HG03066 (cell line): ENCODE data around the gene SLC1A2.

Source experiments
- ATAC-seq: cut with Tn5 transposase; IDR thresholded peaks from one replicate; pipeline ENCODE4 v1.9.1; 2021; ENCODE audit warnings: low read depth; ENCODE audit not compliant: unreplicated experiment

Gene SLC1A2

DNA sequence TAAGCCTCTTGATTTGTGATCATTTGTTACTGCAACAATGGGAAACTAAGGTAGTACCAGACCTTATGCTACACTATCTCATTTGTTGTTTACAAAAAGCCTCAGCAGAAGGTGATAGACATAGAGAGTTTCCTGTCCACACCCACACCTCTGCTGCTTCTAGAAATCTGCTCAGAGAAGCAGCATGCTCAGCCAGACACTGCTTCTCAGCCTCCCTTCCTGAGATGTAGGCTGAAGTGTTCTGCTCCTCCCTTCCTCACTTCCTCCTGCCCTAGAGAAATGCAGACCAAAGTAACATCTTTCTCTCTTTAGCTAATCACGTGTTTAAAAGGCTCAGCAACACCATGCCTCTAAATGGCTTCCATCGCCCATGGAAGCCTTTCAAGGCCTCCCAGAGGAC, 88.4 kb downstream of the SLC1A2 start:
- peak; percentile 55 for ATAC-seq

DNA sequence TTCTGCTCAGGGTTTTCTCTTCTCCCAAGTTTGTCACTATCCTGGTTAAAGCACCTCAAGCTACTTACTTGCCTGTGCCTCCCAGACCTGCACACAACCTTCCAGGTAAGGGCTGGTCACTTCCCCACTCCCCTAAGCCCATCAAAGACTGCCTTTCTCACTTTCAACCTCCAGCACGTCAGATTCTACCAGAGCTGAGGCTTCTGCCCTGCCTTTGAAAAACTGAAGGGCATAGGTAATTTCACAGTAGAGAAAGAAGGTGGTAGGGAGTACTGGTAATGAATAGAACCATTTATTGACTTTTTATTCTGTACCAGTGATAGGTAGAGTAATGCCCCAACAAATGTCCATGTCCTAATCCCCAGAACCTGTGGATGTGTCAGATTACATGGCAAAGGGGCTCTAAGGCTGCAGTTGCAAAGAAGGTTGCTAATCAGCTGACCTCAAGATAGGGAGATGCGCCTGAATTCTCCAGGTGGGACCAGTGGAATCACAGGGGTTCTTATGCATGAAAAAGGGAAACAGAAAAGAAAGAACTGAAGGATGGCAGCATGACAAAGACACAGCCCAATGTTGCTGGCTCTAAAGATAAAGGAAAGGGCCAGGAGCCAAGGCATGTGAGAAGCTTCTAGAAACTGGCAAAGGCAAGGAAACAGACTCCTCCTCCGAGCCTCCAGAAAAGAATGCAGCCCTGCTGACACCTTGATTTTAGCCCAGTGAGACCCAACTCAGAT, 89.0 kb downstream of the SLC1A2 start:
- ATAC-seq, result no peak

DNA sequence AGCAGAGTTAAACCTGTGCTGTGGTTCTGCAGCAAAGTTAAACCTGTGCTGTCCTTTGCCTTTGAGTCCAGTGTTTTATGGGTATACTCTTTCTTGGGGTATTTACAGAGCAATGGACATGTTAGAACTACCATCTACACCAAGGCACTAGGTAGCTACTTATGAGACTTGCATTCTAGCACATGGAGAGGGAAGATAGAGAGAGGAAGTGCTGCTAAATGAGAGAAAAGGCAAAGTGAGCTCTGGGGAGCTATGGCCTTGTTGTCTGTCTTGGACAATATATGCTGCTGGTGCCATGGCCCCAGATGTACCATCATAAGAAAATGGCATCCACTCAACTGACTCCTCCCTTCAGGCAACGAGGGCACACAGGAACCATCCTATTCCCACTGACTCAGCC, 91.5 kb downstream of the SLC1A2 start:
- ATAC-seq, result no peak

DNA sequence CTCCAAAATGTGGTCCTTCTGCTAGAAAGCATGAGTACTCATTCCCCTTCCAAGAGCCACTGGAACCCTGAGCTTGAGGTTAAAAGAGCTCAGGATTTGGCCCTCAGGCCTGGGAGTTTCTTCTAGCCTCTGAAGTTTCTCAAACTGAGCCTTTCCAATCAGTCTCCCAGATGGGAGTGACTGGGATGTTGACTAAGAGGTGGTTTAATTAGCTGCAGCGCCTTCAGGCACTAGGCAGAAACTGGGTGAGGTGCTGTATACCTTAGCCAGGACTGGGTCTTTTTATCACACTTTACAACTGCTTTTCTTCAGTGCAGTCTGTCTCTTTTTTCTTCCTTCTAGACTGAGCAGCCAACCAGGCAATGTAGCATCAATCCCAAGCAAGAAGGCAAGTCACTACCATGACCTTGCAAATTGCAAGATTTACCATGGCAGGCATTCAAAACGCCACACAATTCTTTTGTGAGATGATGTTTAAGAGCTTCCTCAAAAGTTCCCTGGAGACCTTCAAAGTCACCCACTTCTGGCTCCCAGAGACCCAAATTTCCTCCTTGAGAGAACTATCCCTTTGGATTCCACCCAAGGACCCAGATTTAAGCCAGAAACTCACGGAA, 93.0 kb downstream of the SLC1A2 start:
- no peak for ATAC-seq

DNA sequence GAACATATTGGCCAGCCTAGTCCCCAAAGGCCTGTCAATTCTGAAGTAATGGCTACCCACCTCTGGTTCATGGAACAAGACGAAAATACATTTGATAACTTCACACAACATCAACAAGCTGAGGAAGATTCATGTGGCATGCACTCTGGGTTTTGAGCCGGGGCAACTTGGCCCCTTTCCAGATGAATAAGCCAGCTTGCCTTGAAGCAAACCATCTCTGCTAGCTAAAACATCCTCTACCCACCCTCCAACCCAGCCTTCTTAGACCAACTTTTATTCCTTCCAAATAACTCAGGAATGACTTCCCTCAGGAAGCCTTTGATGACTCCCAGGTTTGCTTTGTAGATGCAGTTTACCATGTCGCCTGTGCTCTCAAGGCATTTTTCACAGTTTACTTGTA, 94.4 kb downstream of the SLC1A2 start:
- no peak for ATAC-seq

DNA sequence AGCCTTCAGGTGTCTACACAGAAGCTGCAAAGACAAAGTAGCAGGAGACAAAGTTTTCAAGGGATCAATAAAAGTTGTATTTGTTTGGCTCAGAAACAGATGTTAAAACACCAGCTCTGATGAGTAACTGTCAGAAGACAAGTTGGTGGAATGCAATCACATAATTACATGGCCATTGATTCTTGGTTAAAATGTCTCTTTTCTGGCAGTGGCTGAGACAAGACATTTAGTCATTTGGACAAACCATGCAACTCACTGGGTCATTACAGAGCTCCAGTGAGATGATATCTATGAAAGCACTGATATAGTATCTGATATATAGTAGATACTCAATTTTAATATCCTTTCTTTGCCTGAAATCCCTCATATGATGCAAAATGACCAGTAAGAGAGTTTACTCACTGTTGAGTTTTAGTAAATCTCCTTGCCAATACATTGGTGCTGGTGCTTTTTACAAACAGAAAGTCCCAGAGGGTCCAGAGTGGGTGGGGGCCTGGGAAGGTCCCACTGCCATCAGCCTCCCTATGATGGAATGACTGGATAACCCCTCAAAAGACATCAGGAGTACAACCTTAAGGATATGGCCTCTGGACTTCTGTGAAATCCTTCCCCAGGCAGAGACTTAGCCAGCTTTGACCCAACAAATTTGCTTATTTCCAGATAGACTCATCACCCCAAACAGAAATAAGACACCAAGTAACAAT, 95.0 kb downstream of the SLC1A2 start:
- no peak for ATAC-seq

DNA sequence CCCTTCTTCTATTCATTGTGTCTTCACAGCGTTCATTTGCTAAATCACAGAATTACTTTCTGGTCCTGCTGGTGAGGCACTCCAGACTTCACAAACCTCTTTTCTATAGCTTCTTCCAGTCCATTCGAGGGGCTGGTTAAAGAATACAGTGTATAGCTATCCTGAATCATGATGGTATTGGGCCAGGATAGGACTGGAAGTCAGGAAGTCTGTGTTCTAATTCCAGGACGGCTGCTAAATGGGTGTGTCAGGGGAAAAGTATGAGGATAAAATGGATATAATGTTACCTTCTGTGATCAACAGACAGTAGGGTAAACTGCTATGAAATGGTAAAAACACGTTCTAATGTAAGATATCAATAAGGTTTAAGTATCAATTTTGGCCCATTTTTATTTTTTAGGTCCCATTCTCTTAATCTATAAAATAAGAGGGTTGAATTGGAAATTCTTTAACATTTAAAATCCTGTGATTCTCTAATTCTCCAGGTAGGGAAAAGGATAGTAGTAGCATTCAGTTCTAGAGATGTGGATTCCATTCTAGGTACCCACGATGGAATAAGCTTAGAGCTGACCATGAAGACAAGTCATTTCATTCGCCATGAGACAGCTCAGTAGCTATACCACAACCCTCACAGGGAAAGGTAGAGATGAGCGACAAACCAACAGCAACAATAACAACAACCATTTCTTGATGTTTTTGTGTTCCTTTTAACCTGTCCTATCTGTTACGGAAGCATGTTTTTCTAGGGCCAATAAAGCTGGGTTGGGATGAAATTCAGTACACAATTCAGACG, 96.1 kb downstream of the SLC1A2 start:
- no peak for ATAC-seq

DNA sequence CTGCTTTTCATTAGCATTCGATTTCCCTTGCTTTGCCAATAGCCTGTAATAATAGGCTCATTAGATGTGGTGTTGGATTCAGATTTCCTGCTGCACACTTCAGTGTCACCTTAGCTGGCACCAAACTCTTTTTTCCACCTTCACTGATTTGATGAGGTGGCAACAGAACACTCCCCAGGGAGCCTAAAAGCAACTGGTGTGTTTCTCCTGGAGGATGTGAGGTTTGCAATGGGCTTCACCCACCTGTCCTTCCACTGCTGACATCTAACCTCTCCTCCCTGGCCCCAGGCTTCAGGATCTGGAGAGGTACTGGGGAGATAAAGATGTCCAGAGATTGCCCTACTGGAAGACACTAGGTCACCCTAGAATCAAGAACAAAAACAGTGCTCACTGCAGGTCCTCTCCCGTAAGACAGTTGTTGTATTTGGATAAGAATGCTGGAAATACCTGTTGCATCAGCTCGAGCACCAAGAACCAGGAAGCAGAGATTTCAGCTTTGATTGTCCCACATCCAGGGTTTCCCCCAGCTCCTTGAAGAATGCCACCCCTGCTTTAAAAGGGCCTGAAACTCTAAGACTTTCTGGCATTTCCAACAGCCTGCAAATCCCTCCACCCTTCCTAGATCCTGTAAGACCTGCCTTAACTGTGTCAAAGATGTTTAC, 96.9 kb downstream of the SLC1A2 start:
- no peak for ATAC-seq

DNA sequence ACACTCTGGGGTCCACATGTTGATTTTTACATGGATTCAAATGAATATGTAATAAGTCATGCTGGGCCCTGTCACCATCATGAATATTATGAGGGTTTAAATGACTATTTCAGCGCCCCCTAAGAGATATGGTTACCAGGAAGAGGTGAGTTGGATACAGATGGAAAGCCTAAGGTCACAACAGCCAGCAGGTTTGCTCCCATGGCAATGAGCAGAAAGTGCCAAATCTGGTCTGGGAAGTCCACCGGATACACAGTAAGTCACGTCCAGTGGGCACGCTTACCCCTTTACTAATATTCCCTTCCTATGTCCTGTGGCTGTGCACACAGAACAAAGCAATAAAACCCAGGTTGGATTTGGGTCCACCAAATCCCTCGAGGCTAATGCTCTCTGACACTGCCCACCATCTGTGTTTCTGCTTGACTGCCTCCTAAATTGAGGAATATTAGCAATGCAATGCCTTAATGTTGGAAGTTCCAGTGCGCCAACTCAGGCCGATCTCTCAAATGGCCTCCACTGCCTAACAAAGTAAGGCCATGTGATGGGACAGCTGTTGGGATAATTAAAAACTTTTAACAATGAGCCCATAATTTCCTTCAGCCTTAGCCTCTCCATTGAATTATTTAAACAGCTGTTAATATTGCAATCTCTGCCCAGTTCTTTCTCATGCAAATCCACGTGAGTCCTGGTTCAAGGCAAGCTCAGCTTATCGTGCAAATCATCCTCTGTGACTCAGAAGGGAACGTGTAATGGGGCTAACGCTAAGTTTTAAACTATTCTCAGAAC, 97.6 kb downstream of the SLC1A2 start:
- no peak for ATAC-seq

DNA sequence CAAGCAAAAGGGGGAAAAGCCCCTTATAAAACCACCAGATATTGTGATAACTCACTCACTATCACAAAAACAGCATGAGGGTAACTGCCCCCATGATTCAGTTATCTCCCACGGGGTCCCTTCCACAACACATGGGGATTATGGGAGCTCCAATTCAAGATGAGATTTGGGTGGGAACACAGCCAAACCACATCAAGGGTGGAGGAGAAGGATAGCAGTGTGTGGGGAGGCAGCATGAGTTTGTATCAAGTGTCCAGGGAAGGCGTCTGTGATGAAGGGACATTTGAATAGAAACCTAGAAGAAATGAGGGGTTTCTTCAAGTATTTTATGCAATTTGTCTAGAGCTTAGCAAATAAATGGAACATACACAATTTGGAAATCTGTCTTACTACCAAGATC, 98.2 kb downstream of the SLC1A2 start:
- no peak for ATAC-seq

DNA sequence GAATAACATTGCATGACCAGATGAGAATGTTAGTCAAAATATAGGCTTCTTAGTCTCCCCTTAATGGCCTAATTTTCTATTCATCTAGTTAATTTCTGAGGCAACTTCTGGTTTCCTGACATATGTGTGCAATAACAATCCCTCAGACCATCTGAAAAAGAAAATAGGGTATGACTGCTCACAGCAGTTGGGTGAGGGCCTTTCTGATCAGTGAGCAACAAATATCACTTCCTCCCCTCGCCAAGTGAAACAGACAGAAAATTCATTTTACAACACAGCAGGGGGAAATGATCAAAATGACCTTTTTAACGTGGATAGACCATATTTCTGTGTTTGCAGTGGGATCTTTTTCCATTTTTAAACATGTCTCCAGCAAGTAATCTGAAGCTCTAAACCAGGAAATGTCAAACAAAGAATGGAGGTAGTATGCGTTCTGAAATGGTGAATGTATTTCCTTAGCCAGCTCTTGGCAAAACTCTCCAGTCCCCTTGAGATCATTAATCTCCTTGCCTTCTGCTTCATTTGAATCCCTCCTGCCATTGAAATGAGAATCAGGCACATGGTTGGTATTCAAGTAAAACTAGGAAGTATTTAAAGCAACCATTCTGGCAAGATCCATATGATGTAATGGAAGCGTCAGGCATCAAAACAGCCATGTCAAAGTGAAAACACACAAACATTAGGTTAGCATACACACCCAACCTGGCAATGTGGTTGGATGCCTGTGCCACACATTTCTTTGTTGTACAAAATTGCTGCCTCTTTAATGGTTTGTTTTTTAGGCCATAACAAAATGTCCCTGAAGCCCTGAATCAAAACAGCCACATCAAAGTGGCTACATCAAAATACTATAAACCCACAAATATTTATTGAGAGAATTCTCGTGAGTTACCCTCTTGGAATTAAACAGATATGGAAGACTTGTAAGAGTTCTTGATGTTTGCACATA, 100.1 kb downstream of the SLC1A2 start:
- ATAC-seq, result no peak

DNA sequence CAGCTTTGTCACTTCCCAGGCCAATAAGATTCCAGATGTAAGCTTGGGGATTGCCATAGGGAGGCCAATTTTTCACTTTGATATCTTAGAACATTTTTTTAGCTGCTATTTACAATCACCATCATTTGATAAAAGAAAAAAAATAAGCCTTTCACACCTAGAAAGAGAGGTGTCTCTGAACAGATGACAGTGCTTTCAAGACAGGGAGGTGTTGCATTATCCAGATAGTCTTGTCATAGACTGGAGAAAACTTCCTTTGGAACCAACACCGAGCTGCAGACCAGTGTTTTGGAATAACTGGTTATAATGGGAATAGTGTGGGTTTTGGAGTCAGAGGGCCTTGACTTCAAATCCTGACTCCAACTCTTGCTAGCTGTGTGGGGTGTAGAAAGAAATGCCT, 101.0 kb downstream of the SLC1A2 start:
- no peak for ATAC-seq

DNA sequence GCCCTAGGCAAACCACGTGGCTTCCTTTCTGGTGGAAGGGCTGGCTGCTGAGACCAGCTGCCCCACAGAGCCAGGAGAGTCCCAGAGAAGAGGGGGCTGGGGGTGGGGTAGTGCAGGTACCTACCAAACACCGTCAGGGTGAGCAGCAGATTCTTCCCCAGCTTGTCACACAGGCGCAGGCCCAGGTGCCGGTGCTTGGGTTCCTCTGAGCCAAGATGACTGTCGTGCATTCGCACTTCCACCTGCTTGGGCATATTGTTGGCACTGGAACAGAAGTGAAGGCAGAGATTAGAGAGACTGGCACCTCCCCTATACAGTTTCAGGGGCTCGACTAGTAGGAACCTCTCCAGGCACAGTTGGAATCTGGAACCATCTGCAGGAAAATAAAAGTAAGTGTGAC, 102.1 kb downstream of the SLC1A2 start:
- ATAC-seq, result no peak

DNA sequence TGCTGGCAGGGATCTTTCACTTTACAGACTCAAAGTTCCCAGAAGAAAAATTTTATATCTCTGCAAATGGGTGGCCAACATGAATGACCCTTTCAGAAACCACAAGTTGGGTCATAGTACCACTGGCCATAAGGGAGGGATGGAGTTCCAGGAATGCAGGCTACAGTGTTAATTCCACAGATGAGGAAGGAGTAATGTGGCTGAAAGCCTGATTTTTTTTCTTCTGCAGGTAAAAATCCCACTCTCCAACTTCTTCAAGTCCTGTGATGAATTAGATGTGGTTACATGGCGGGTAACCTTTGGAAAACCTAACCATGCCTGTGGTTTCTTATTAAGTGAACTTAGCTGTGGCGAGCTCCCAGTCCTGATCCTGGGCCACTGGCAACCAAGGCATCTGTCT, 103.2 kb downstream of the SLC1A2 start:
- no peak for ATAC-seq

DNA sequence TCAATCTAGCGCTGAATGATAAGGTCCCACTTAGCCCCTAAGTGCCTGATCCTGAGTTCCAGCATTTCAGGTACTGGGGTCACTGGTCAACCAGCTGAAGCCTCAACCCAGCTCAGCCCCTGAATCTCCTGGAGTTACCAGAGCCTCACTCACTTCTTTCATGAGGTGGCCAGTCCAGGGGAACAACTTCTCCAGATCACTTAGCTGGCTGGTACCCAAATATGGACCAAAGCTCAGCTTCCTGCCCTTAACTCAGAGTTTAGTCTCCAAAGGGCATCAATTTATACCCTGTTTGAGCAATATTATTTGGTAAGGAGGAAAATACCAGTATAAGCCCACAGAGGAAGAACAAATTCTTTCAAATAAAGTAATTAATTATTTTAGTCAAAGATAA, 105.6 kb downstream of the SLC1A2 start:
- ATAC-seq, result no peak

DNA sequence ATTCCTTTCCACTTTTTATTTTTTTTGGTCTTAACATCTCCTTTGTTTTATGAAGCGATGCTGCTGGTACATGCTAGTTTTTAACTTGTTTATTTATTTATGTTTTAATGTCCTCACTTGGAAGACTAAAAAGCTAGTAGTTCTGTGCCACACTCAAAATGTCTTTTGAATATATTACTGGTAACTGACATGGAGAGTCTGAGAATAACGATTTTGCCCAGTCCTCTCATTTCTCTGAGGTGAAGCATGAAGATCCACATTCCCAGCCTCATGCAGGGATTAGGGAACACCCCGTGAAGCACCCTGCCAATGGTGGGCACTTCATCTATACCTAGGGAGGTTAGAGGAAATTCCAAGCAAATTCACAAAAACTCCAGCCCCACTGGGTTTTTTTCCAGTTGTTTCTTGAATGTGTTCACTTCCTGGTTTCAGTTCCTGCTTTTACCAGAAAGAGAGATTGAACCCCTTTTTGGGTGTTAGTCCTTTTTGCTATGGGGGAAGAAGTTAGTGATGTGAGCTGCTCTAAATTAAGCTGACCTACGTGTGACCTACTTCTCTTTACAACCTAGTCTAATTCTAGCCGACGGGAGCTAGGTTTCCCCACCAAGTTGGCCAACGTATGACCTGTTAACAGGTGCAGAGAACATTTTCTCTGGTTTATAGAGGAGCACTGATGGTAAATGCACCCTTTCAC, 106.1 kb downstream of the SLC1A2 start:
- peak; percentile 81 for ATAC-seq

DNA sequence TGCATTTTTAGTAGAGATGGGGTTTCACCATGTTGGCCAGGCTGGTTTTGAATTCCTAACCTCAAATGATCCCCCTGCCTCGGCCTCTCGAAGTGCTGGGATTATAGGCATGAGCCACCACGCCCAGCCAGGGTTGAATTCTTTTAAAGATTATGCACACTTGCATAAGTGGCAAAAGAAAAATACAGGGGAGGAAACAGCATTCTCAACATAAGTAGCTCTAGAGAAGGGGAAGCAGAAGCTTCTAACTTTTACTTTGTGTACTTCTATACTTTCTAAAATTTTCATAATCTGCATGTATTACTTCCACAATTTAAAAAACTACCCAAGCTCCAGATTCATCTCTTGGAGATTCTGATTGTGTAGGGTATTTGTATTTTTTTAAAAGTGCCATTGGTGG, 108.0 kb downstream of the SLC1A2 start:
- no peak for ATAC-seq

DNA sequence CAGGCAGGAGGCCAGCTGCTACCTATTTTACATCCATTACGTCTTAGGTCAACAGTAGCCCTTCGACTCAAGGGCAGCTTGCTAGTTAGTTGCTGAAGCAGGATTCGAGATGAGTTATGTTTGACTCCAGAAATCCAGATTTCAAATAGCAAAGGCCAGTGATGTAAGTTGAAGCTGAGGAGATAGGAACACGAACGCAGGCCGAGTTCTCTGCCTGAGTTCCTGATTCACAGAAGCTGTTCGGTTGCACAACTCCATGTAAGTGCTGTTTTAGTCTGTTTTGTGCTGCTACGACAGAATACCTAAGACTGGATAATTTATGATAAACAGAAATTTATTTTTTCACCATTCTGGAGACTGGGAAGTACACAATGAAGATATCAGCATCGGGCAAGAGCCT, 111.2 kb downstream of the SLC1A2 start:
- no peak for ATAC-seq
